Gastrocnemius medialis (tissue), 4 donors: ENCODE results near the gene PLPPR1. TPM values are rescaled to one million over a fixed set of nuclear protein-coding genes. Genes with fewer than 3 reads are reported as not detected.

Experiments
- ATAC-seq, 2 donors: fragments of 150-250 bp; one replicate each; pipeline ENCODE4 v1.9.1; 2016
- DNase-seq, 2 donors: peaks; one replicate each; pipeline ENCODE4 v3.0.0-alpha.2; 2019
- H3K27ac ChIP-seq, 4 donors: fragments of 200-600 bp; sonication (generic); 1 replicate in 1 of 4; 2 replicates in 3 of 4; pipeline ENCODE4 v1.5.1; 2016 to 2018; ENCODE audit warnings: mild to moderate bottlenecking in 2 of 4, moderate library complexity in 1 of 4
- H3K27me3 ChIP-seq, 3 donors: fragments of 200-600 bp; sonication (generic) in 2 of 3; 1 replicate in 1 of 3; 2 replicates in 2 of 3; pipeline versions ENCODE4 v1.5.1 to v1.6.0; 2016 to 2019; ENCODE audit warnings: mild to moderate bottlenecking in 1 of 3, moderate library complexity in 1 of 3
- H3K36me3 ChIP-seq, 2 donors: fragments of 200-600 bp; sonication (generic) in 1 of 2; one replicate each; pipeline ENCODE4 v1.5.1; 2017 to 2018
- H3K4me1 ChIP-seq, 2 donors: fragments of 200-600 bp; sonication (generic) in 1 of 2; one replicate each; pipeline ENCODE4 v1.5.1; 2016 to 2017; ENCODE audit warnings: mild to moderate bottlenecking in 2 of 2
- H3K4me3 ChIP-seq, 4 donors: fragments of 200-600 bp; sonication (generic) in 3 of 4; 1 replicate in 1 of 4; 2 replicates in 3 of 4; pipeline ENCODE4 v1.5.1; 2016 to 2019; ENCODE audit warnings: mild to moderate bottlenecking in 2 of 4
- H3K9me3 ChIP-seq, 3 donors: fragments of 200-600 bp; sonication (generic) in 2 of 3; 1 replicate in 1 of 3; 2 replicates in 2 of 3; pipeline ENCODE4 v1.5.1; 2016 to 2019
- CTCF ChIP-seq, 5 experiments: fragments of 450-650 bp in 3 of 5; fragments of 200-600 bp in 2 of 5; sonication (generic) in 2 of 5; IDR thresholded peaks in 4 of 5; conservative IDR thresholded peaks in 1 of 5; 1 replicate in 4 of 5; 2 replicates in 1 of 5; pipeline ENCODE4 v1.5.1; 2016 to 2019; ENCODE audit warnings: antibody characterized with exemption in 5 of 5, mild to moderate bottlenecking in 3 of 5, moderate library complexity in 3 of 5
- POLR2A ChIP-seq, 2 donors: fragments of 450-650 bp; IDR thresholded peaks; one replicate each; pipeline ENCODE4 v1.6.1; 2017; ENCODE audit warnings: antibody characterized with exemption in 2 of 2, mild to moderate bottlenecking in 2 of 2, moderate library complexity in 2 of 2
- in situ Hi-C, 4 donors: fragments of 200-750 bp; cut with MboI; loops; one replicate each; pipeline versions ENCODE4 v1.15.0 to v1.8.0; 2017; ENCODE audit warnings: low sequenced_read_pairs in 4 of 4
- intact Hi-C: fragments of 100-400 bp; cut with DNase I; formaldehyde crosslinking; loops from one replicate; pipeline ENCODE4 v1.15.1; 2023; ENCODE audit warnings: low total_unique reads
- total RNA-seq, 4 donors: library from RNA; depleted of rRNA; stranded (reverse); fragments of >200 nt; gene quantifications; one replicate each; pipeline versions ENCODE4 v1.1.0 to v1.2.3, GENCODE V29; 2016

PLPPR1 gene
- total RNA-seq, 4 donors from 2014 or later, result not detected

GRCh38 chr9:101269591-101270283 lies 241.2 kb downstream of the PLPPR1 start:
- in situ Hi-C loops, result no loop called here
- no peak overlapping the region for H3K27ac ChIP-seq
- H3K4me3 ChIP-seq, result no peak overlapping the region
- H3K27me3 ChIP-seq, result no peaks in the 10 kb centered on the region
- ATAC-seq (no peak), DNase-seq (no peak)
- TF ChIP-seq CTCF (IDR thresholded peaks at IDR 0.05 in 4 of 5, conservative IDR thresholded peaks at IDR 0.05 in 1 of 5) (no peak), POLR2A (IDR thresholded peaks at IDR 0.05) (no peak)
- H3K36me3 ChIP-seq, result no peaks in the 10 kb centered on the region
- H3K4me1 ChIP-seq, result no peaks in the 10 kb centered on the region
- no peaks in the 10 kb centered on the region for H3K9me3 ChIP-seq
- intact Hi-C loops, result no loop called here

GRCh38 chr9:101270302-101270701 lies 241.8 kb downstream of the PLPPR1 start:
- intact Hi-C loops, result no loop called here

GRCh38 chr9:101271102-101271501 lies 242.6 kb downstream of the PLPPR1 start:
- Histone ChIP-seq H3K27me3 (no peaks in the 10 kb centered on the region), H3K36me3 (no peaks in the 10 kb centered on the region), H3K4me1 (no peaks in the 10 kb centered on the region), H3K27ac (no peak overlapping the region), H3K9me3 (no peaks in the 10 kb centered on the region), H3K4me3 (no peak overlapping the region)
- no peak for TF ChIP-seq POLR2A (IDR thresholded peaks at IDR 0.05)
- TF ChIP-seq CTCF (IDR thresholded peaks at IDR 0.05 in 4 of 5, conservative IDR thresholded peaks at IDR 0.05 in 1 of 5), result no peak
- no peak for DNase-seq
- no peak for ATAC-seq
- in situ Hi-C loops (no loop called here), intact Hi-C loops (no loop called here)

More at GRCh38 chr9:101270302-101270701, 241.8 kb downstream of the PLPPR1 start:
- H3K4me3 ChIP-seq, result no peak overlapping the region
- no peaks in the 10 kb centered on the region for H3K27me3 ChIP-seq
- TF ChIP-seq POLR2A (IDR thresholded peaks at IDR 0.05) (no peak), CTCF (IDR thresholded peaks at IDR 0.05 in 4 of 5, conservative IDR thresholded peaks at IDR 0.05 in 1 of 5) (no peak)
- no peak overlapping the region for H3K27ac ChIP-seq
- ATAC-seq (no peak), DNase-seq (no peak)
- in situ Hi-C loops, result no loop called here
- no peaks in the 10 kb centered on the region for H3K9me3 ChIP-seq
- H3K4me1 ChIP-seq, result no peaks in the 10 kb centered on the region
- H3K36me3 ChIP-seq, result no peaks in the 10 kb centered on the region

GRCh38 chr9:101274971-101275768 lies 246.6 kb downstream of the PLPPR1 start:
- Histone ChIP-seq H3K36me3 (no peaks in the 10 kb centered on the region), H3K4me1 (no peaks in the 10 kb centered on the region), H3K27me3 (no peaks in the 10 kb centered on the region), H3K9me3 (no peaks in the 10 kb centered on the region), H3K4me3 (no peak overlapping the region), H3K27ac (no peak overlapping the region)
- TF ChIP-seq POLR2A (IDR thresholded peaks at IDR 0.05) (no peak), CTCF (IDR thresholded peaks at IDR 0.05 in 4 of 5, conservative IDR thresholded peaks at IDR 0.05 in 1 of 5) (no peak)
- in situ Hi-C loops, result no loop called here
- DNase-seq (no peak), ATAC-seq (no peak)
- intact Hi-C loops, result no loop called here
